GM23338 (cell line): ENCODE data around the gene NRXN2. TPM values are rescaled to one million over a fixed set of nuclear protein-coding genes. Genes with fewer than 3 reads are reported as not detected.

Source experiments
- polyA plus RNA-seq: library from polyadenylated mRNA; unstranded; fragments of >200 nt; fragmentation: Nextera tagmentation; extraction: Ambion mirVana; gene quantifications from 2 replicates; pipeline ENCODE4 v1.2.1, GENCODE V29; 2016
- total RNA-seq: library from RNA; depleted of rRNA; stranded (reverse); fragments of >200 nt; shearing (Covaris generic); gene quantifications from 2 replicates; pipeline ENCODE4 v1.2.3, GENCODE V29; 2014
- TF ChIP-seq, protein P1 (sequence below): fragments of 250-450 bp; sonication (Bioruptor Pico); IDR thresholded peaks from 2 replicates; pipeline ENCODE4 v1.5.0; 2020; ENCODE audit warnings: mild to moderate bottlenecking, moderate library complexity
- TF ChIP-seq, protein P2 (sequence below): IDR thresholded peaks from 2 replicates; pipeline ENCODE4 v1.6.1; 2016; ENCODE audit warnings: antibody characterized with exemption
- TF ChIP-seq, protein P3 (sequence below): IDR thresholded peaks from one replicate; pipeline ENCODE4 v1.6.1; 2018; ENCODE audit warnings: antibody characterized with exemption; ENCODE audit not compliant: unreplicated experiment

NRXN2 gene
- total and polyA plus RNA-seq, 2 experiments from 2014 or later = 3.4 to 17.0 TPM

DNA sequence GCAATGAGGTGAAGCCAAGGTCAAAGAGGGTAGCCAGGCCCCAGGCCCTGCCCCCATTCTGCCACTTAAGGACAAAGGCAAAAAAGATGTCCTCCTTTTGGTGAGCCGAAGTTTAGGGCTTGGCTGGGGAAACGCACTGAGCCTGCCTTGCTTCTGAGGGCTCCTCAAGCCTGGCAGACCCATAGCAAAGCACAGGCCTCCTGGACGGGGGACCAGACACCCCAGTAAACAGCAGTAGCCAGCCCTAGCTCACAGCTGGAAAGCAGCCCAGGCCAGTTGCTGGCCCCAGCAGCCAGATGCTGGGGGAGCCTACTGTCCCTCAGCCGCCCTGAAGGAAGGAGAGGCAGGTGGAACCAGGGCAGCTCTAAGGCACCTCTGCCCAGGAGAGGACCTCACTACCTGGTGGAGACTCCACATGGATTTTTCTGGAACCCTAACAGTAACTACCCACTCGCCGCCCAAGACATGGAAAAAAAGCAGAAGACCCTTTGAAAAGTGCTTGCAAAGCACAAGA is 40.6 kb upstream of the NRXN2 start (continued):
- TF ChIP-seq, protein P1, sequence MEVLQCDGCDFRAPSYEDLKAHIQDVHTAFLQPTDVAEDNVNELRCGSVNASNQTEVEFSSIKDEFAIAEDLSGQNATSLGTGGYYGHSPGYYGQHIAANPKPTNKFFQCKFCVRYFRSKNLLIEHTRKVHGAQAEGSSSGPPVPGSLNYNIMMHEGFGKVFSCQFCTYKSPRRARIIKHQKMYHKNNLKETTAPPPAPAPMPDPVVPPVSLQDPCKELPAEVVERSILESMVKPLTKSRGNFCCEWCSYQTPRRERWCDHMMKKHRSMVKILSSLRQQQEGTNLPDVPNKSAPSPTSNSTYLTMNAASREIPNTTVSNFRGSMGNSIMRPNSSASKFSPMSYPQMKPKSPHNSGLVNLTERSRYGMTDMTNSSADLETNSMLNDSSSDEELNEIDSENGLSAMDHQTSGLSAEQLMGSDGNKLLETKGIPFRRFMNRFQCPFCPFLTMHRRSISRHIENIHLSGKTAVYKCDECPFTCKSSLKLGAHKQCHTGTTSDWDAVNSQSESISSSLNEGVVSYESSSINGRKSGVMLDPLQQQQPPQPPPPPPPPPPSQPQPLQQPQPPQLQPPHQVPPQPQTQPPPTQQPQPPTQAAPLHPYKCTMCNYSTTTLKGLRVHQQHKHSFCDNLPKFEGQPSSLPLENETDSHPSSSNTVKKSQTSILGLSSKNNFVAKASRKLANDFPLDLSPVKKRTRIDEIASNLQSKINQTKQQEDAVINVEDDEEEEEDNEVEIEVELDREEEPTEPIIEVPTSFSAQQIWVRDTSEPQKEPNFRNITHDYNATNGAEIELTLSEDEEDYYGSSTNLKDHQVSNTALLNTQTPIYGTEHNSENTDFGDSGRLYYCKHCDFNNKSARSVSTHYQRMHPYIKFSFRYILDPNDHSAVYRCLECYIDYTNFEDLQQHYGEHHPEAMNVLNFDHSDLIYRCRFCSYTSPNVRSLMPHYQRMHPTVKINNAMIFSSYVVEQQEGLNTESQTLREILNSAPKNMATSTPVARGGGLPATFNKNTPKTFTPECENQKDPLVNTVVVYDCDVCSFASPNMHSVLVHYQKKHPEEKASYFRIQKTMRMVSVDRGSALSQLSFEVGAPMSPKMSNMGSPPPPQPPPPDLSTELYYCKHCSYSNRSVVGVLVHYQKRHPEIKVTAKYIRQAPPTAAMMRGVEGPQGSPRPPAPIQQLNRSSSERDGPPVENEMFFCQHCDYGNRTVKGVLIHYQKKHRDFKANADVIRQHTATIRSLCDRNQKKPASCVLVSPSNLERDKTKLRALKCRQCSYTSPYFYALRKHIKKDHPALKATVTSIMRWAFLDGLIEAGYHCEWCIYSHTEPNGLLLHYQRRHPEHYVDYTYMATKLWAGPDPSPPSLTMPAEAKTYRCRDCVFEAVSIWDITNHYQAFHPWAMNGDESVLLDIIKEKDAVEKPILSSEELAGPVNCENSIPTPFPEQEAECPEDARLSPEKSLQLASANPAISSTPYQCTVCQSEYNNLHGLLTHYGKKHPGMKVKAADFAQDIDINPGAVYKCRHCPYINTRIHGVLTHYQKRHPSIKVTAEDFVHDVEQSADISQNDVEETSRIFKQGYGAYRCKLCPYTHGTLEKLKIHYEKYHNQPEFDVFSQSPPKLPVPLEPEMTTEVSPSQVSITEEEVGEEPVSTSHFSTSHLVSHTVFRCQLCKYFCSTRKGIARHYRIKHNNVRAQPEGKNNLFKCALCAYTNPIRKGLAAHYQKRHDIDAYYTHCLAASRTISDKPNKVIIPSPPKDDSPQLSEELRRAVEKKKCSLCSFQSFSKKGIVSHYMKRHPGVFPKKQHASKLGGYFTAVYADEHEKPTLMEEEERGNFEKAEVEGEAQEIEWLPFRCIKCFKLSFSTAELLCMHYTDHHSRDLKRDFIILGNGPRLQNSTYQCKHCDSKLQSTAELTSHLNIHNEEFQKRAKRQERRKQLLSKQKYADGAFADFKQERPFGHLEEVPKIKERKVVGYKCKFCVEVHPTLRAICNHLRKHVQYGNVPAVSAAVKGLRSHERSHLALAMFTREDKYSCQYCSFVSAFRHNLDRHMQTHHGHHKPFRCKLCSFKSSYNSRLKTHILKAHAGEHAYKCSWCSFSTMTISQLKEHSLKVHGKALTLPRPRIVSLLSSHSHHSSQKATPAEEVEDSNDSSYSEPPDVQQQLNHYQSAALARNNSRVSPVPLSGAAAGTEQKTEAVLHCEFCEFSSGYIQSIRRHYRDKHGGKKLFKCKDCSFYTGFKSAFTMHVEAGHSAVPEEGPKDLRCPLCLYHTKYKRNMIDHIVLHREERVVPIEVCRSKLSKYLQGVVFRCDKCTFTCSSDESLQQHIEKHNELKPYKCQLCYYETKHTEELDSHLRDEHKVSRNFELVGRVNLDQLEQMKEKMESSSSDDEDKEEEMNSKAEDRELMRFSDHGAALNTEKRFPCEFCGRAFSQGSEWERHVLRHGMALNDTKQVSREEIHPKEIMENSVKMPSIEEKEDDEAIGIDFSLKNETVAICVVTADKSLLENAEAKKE (CRISPR knock-in tag) = no peak
- TF ChIP-seq, protein P2, sequence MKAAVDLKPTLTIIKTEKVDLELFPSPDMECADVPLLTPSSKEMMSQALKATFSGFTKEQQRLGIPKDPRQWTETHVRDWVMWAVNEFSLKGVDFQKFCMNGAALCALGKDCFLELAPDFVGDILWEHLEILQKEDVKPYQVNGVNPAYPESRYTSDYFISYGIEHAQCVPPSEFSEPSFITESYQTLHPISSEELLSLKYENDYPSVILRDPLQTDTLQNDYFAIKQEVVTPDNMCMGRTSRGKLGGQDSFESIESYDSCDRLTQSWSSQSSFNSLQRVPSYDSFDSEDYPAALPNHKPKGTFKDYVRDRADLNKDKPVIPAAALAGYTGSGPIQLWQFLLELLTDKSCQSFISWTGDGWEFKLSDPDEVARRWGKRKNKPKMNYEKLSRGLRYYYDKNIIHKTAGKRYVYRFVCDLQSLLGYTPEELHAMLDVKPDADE = no peak
- TF ChIP-seq, protein P3, sequence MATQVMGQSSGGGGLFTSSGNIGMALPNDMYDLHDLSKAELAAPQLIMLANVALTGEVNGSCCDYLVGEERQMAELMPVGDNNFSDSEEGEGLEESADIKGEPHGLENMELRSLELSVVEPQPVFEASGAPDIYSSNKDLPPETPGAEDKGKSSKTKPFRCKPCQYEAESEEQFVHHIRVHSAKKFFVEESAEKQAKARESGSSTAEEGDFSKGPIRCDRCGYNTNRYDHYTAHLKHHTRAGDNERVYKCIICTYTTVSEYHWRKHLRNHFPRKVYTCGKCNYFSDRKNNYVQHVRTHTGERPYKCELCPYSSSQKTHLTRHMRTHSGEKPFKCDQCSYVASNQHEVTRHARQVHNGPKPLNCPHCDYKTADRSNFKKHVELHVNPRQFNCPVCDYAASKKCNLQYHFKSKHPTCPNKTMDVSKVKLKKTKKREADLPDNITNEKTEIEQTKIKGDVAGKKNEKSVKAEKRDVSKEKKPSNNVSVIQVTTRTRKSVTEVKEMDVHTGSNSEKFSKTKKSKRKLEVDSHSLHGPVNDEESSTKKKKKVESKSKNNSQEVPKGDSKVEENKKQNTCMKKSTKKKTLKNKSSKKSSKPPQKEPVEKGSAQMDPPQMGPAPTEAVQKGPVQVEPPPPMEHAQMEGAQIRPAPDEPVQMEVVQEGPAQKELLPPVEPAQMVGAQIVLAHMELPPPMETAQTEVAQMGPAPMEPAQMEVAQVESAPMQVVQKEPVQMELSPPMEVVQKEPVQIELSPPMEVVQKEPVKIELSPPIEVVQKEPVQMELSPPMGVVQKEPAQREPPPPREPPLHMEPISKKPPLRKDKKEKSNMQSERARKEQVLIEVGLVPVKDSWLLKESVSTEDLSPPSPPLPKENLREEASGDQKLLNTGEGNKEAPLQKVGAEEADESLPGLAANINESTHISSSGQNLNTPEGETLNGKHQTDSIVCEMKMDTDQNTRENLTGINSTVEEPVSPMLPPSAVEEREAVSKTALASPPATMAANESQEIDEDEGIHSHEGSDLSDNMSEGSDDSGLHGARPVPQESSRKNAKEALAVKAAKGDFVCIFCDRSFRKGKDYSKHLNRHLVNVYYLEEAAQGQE = no peak
